H9 (cell line): ENCODE results near the gene COMMD4. TPM values are rescaled to one million over a fixed set of nuclear protein-coding genes. Genes with fewer than 3 reads are reported as not detected.

Experiments used
- DNase-seq: peaks from one replicate; pipeline ENCODE4 v3.0.0-alpha.2; 2017
- H2AFZ ChIP-seq: one replicate; pipeline ENCODE4 v1.6.1; 2013; ENCODE audit warnings: mild to moderate bottlenecking, low read length, control low read depth, moderate library complexity
- H2AK5ac ChIP-seq: 2 replicates; pipeline ENCODE4 v1.6.1; 2013; ENCODE audit warnings: low read length, control low read depth, mixed read lengths; ENCODE audit not compliant: insufficient read length
- H2BK120ac ChIP-seq: one replicate; pipeline ENCODE4 v1.6.1; 2013; ENCODE audit warnings: low read depth, mild to moderate bottlenecking, low read length, control low read depth, inconsistent platforms; ENCODE audit not compliant: poor library complexity, severe bottlenecking
- H2BK12ac ChIP-seq: 2 replicates; pipeline ENCODE4 v1.6.1; 2013; ENCODE audit warnings: low read length, control low read depth, mixed read lengths, low read depth; ENCODE audit not compliant: insufficient read length
- H2BK15ac ChIP-seq: 2 replicates; pipeline ENCODE4 v1.6.1; 2013; ENCODE audit warnings: low read depth, low read length, control low read depth
- H2BK20ac ChIP-seq: one replicate; pipeline ENCODE4 v1.6.1; 2013; ENCODE audit warnings: low read depth, mild to moderate bottlenecking, low read length, control low read depth, inconsistent platforms; ENCODE audit not compliant: poor library complexity, severe bottlenecking
- H2BK5ac ChIP-seq: 2 replicates; pipeline ENCODE4 v1.6.1; 2013; ENCODE audit warnings: low read length, control low read depth, mixed read lengths; ENCODE audit not compliant: insufficient read length
- H3K14ac ChIP-seq: 2 replicates; pipeline ENCODE4 v1.6.1; 2013; ENCODE audit warnings: low read length, control low read depth; ENCODE audit not compliant: insufficient read depth
- H3K18ac ChIP-seq: 2 replicates; pipeline ENCODE4 v1.6.1; 2013; ENCODE audit warnings: low read depth, mild to moderate bottlenecking, mixed read lengths, low read length, control low read depth; ENCODE audit not compliant: insufficient read length
- H3K23ac ChIP-seq: 2 replicates; pipeline ENCODE4 v1.6.1; 2013; ENCODE audit warnings: low read length, control low read depth, mixed read lengths, low read depth; ENCODE audit not compliant: insufficient read length
- H3K23me2 ChIP-seq: 2 replicates; pipeline ENCODE4 v1.6.1; 2013; ENCODE audit warnings: low read depth, mild to moderate bottlenecking, mixed read lengths, low read length, control low read depth; ENCODE audit not compliant: insufficient read length, poor library complexity, severe bottlenecking
- H3K27ac ChIP-seq: 2 replicates; pipeline ENCODE4 v1.5.1; 2013; ENCODE audit warnings: low read length, control low read depth, mixed read lengths, low read depth; ENCODE audit not compliant: insufficient read length
- H3K27me3 ChIP-seq: 2 replicates; pipeline ENCODE4 v1.6.1; 2013; ENCODE audit warnings: low read length, control low read depth, inconsistent platforms; ENCODE audit not compliant: insufficient read depth
- H3K4ac ChIP-seq: 2 replicates; pipeline ENCODE4 v1.6.1; 2013; ENCODE audit warnings: low read depth, mild to moderate bottlenecking, control low read depth, inconsistent platforms, low read length, moderate library complexity
- H3K4me1 ChIP-seq: 2 replicates; pipeline ENCODE4 v1.6.1; 2013; ENCODE audit warnings: low read length, control low read depth, inconsistent platforms; ENCODE audit not compliant: insufficient read depth
- H3K4me2 ChIP-seq: 2 replicates; pipeline ENCODE4 v1.6.1; 2013; ENCODE audit warnings: low read length, control low read depth, mixed read lengths; ENCODE audit not compliant: insufficient read length, insufficient read depth
- H3K56ac ChIP-seq: 2 replicates; pipeline ENCODE4 v1.6.1; 2013; ENCODE audit warnings: low read depth, mild to moderate bottlenecking, mixed read lengths, low read length, control low read depth; ENCODE audit not compliant: insufficient read length
- H3K79me1 ChIP-seq: 2 replicates; pipeline ENCODE4 v1.6.1; 2013; ENCODE audit warnings: low read depth, mild to moderate bottlenecking, moderate library complexity, low read length, control low read depth, inconsistent platforms; ENCODE audit not compliant: insufficient read depth, poor library complexity, severe bottlenecking
- H3K79me2 ChIP-seq: 2 replicates; pipeline ENCODE4 v1.6.1; 2013; ENCODE audit warnings: low read length, control low read depth, inconsistent platforms; ENCODE audit not compliant: insufficient read depth
- H3K9ac ChIP-seq: 2 replicates; pipeline ENCODE4 v1.6.1; 2013; ENCODE audit warnings: low read length, control low read depth, mixed read lengths; ENCODE audit not compliant: insufficient read length; ENCODE audit errors: extremely low read depth
- H3K9me3 ChIP-seq: one replicate; pipeline ENCODE4 v1.6.1; 2013; ENCODE audit warnings: low read depth, low read length, inconsistent platforms; ENCODE audit not compliant: control insufficient read depth
- H3T11ph ChIP-seq: one replicate; pipeline ENCODE4 v1.6.1; 2013; ENCODE audit warnings: mild to moderate bottlenecking, low read length, control low read depth, inconsistent platforms
- H4K20me1 ChIP-seq: one replicate; pipeline ENCODE4 v1.6.1; 2013; ENCODE audit not compliant: control insufficient read depth, insufficient read length, insufficient read depth
- H4K5ac ChIP-seq: 2 replicates; pipeline ENCODE4 v1.6.1; 2013; ENCODE audit warnings: low read depth, mild to moderate bottlenecking, mixed read lengths, low read length, control low read depth; ENCODE audit not compliant: insufficient read length
- H4K8ac ChIP-seq: replicated peaks from 2 replicates; pipeline ENCODE4 v1.6.1; 2013; ENCODE audit warnings: low read length, control low read depth, mixed read lengths, low read depth; ENCODE audit not compliant: insufficient read length
- H4K91ac ChIP-seq: 2 replicates; pipeline ENCODE4 v1.6.1; 2013; ENCODE audit warnings: low read depth, mild to moderate bottlenecking, moderate library complexity, mixed read lengths, low read length, control low read depth; ENCODE audit not compliant: insufficient read length
- H3K27ac Mint-ChIP-seq, 3 experiments: 2 replicates in 2 of 3; 3 replicates in 1 of 3; pipeline ENCODE4 v1.8.0; 2020 to 2021; ENCODE audit warnings: mixed read lengths in 3 of 3, mild to moderate bottlenecking in 1 of 3, moderate library complexity in 1 of 3
- H3K27me3 Mint-ChIP-seq: 2 replicates; pipeline ENCODE4 v1.8.0; 2021; ENCODE audit warnings: low read depth, mild to moderate bottlenecking, moderate library complexity, mixed read lengths
- H3K36me3 Mint-ChIP-seq, 3 experiments: 2 replicates in 2 of 3; 3 replicates in 1 of 3; pipeline ENCODE4 v1.8.0; 2020 to 2021; ENCODE audit warnings: low read depth in 3 of 3, mixed read lengths in 3 of 3; ENCODE audit not compliant: insufficient read depth in 1 of 3
- H3K4me1 Mint-ChIP-seq, 2 experiments: 2 replicates each; pipeline ENCODE4 v1.8.0; 2020; ENCODE audit warnings: mixed read lengths in 2 of 2
- H3K4me3 Mint-ChIP-seq, 2 experiments: 2 replicates in 1 of 2; 3 replicates in 1 of 2; pipeline ENCODE4 v1.8.0; 2020 to 2021; ENCODE audit warnings: mild to moderate bottlenecking in 2 of 2, mixed read lengths in 2 of 2, moderate library complexity in 1 of 2
- H3K9me3 Mint-ChIP-seq, 2 experiments: 2 replicates in 1 of 2; 3 replicates in 1 of 2; pipeline ENCODE4 v1.8.0; 2020; ENCODE audit warnings: mild to moderate bottlenecking in 2 of 2, mixed read lengths in 2 of 2, moderate library complexity in 1 of 2
- CTCF ChIP-seq: fragments of 200-600 bp; sonication (generic); conservative IDR thresholded peaks from 3 replicates; pipeline ENCODE4 v1.8.0; 2021; ENCODE audit warnings: antibody characterized with exemption, mild to moderate bottlenecking
- WGBS: extraction: QIAGEN DNeasy Blood & Tissue Kit; methylation state at CpG from one replicate; pipeline ENCODE4 v1.1.7; 2013; ENCODE audit warnings: missing lambda C conversion rate, low lambda C conversion rate, mixed read lengths; ENCODE audit not compliant: insufficient read length; ENCODE audit errors: extremely low coverage; 5-methylcytosine and 5-hydroxymethylcytosine counted together
- total RNA-seq: library from RNA; stranded (reverse); gene quantifications from 2 replicates; pipeline ENCODE4 v1.2.1, GENCODE V29; 2021

Gene COMMD4
- total RNA-seq, 1 experiment from 2014 or later, result 146 TPM

- peaks cover 9 to 40% (median 33%) of the 10 kb centered on the region in 3 experiments; a peak in 6 of 7 replicates for H3K36me3 Mint-ChIP-seq
- no peak overlapping the region for H2BK5ac ChIP-seq
- no peak for TF ChIP-seq CTCF
- no peak overlapping the region for H3K14ac ChIP-seq
- H3K4ac ChIP-seq, result no peak overlapping the region
- no peak overlapping the region for H2BK20ac ChIP-seq
- no peaks in the 10 kb centered on the region for H3K4me1 ChIP-seq
- H3K4me3 Mint-ChIP-seq, result no peak overlapping the region
- no peak overlapping the region for H2AFZ ChIP-seq
- no peak overlapping the region for H3K56ac ChIP-seq
- H3K27ac ChIP-seq, result no peak overlapping the region
- no peaks in the 10 kb centered on the region; a peak in 1 of 4 replicates for H3K4me1 Mint-ChIP-seq
- no CpG with 5 or more reads among the region's 15 CpGs for WGBS
- no peak overlapping the region for H2AK5ac ChIP-seq
- H3K9me3 ChIP-seq, result no peaks in the 10 kb centered on the region
- H4K8ac ChIP-seq, result no peak overlapping the region
- DNase-seq, result no peak
- H4K5ac ChIP-seq, result no peak overlapping the region
- H4K91ac ChIP-seq, result no peak overlapping the region
- no peaks in the 10 kb centered on the region for H3K79me2 ChIP-seq
- H2BK12ac ChIP-seq, result no peak overlapping the region
- H2BK120ac ChIP-seq, result no peak overlapping the region
- H3K4me2 ChIP-seq, result no peak overlapping the region
- no peak overlapping the region for H3K9ac ChIP-seq
- no peaks in the 10 kb centered on the region for H3K9me3 Mint-ChIP-seq
- H3K23ac ChIP-seq, result no peak overlapping the region
- H3K23me2 ChIP-seq, result no peaks in the 10 kb centered on the region
- no peak overlapping the region for H3T11ph ChIP-seq
- no peak overlapping the region for H2BK15ac ChIP-seq
- peaks cover 1% of the 10 kb centered on the region; the same call in 1 of the 2 replicates for H3K27me3 Mint-ChIP-seq
- no peaks in the 10 kb centered on the region for H3K27me3 ChIP-seq
- no peaks in the 10 kb centered on the region for H3K79me1 ChIP-seq
- no peak overlapping the region for H3K18ac ChIP-seq
- H4K20me1 ChIP-seq, result no peaks in the 10 kb centered on the region
- no peak overlapping the region for H3K27ac Mint-ChIP-seq
Measured at GRCh38 chr15:75359537-75360250, 23.8 kb downstream of the COMMD4 start.
